Measurements from ENCODE around the gene HIVEP3. TPM values are rescaled to one million over a fixed set of nuclear protein-coding genes. Genes with fewer than 3 reads are reported as not detected.

HIVEP3 gene
- total and polyA plus RNA-seq, 5 donors = 6.3 to 7.9 (median 7.2) TPM

DNA sequence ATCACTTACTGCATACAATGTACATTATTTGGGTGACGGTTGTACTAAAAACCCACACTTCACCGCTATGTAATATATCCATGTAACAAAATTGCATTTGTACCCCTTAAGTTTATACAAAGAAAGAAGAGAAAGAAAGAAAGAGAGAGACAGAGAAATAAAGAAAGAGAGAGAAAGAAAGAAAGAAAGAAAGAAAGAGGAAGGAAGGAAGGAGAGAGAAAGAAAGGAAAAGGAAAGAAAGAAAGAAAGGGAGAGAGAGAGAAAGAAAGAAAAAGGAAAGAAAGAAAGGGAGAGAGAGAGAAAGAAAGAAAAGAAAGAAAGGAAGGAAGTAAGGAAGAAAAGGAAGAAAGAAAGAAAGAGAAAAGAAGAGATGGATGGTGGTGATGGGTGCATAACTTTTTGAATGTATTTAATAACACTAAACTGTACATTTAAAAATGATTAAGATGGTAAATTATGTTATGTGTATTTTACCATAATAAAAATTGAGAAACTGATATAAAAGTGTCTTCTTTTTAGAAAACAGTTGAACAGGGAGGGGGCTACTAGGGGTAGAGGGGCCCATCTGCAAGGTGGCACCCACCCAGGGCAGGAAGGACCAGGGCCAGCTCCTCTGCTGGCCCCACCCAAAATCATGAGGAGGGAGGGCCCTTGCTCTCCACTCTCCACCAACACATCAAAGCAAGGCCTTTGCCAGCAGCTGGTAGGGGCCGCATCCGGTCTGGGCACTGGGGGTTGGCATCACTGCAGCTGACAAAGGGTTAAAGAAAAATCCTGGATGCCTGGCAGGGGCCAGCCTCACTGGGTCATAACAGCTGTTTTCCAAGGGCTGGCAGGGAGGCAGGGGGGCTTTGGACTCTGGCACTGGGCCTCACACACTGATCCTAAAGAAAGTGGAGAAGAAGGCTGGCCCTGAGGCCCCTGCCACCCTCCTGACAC, 280.4 kb downstream of the HIVEP3 start:
- ATAC-seq (no peak), DNase-seq (no peak)
- H3K4me3 ChIP-seq (ENCODE audit: low read length) = no peak overlapping the region
- intact Hi-C loops (cut with DNase I) = no loop called here
- no peak overlapping the region for H3K27ac ChIP-seq (ENCODE audit: low read length)
- H3K4me1 ChIP-seq (ENCODE audit: control insufficient read depth, insufficient read depth, low read length) = no peaks in the 10 kb centered on the region
- no peaks in the 10 kb centered on the region for H3K9me3 ChIP-seq (ENCODE audit: control insufficient read depth, low read length)
- 92% methylated on average over 4 of the region's 4 CpGs for WGBS
- H3K27me3 ChIP-seq (ENCODE audit: control insufficient read depth, insufficient read depth) = no peaks in the 10 kb centered on the region

DNA sequence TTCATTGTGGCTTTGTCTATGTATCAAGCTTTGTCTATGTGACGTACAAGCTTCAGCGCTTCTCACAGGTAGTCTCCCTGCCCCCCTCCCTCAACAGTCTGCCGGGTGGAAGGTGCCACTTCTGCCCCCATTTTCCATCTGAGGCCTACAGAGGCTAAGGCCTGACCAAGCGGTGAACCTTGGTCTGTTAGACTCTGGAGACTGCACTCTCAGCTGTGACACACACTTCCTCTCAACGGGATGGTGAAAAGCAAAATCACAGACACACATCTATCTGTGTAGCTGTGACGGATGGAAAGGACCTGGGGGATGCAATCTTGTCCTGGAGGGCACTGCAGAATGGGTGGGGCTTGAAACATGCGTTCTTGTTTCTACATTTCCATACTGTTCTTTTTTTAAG, 281.4 kb downstream of the HIVEP3 start:
- ATAC-seq (no peak), DNase-seq (no peak)
- H3K4me1 ChIP-seq (ENCODE audit: control insufficient read depth, insufficient read depth, low read length) = no peaks in the 10 kb centered on the region
- intact Hi-C loops (cut with DNase I) = no loop called here
- H3K27me3 ChIP-seq (ENCODE audit: control insufficient read depth, insufficient read depth) = no peaks in the 10 kb centered on the region
- H3K4me3 ChIP-seq (ENCODE audit: low read length) = no peak overlapping the region
- H3K9me3 ChIP-seq (ENCODE audit: control insufficient read depth, low read length) = no peaks in the 10 kb centered on the region
- WGBS = 81% methylated on average over 7 of the region's 7 CpGs
- no peak overlapping the region for H3K27ac ChIP-seq (ENCODE audit: low read length)

DNA sequence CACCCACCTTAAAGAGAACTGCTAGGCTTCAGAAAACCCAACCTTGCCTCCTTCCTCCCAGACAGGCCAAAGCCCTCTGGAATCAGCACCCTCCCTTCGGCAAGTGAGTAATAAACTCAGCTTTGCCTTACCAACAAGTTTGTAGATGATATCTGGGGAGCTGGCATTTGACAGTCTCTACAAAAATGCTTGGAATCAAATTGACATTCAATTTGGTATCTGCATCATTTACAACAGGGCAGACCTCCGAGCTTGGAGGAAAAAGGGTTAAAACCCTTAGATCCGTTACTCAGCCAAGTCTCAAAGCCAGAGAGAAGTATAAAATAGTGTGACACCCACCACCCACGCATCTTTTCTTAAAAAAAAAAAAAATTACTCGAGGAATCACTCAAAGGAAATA, 285.0 kb downstream of the HIVEP3 start:
- no peak for ATAC-seq
- H3K4me1 ChIP-seq (ENCODE audit: control insufficient read depth, insufficient read depth, low read length) = no peaks in the 10 kb centered on the region
- 46% methylated on average over 5 of the region's 5 CpGs for WGBS
- intact Hi-C loops (cut with DNase I) = no loop called here
- H3K9me3 ChIP-seq (ENCODE audit: control insufficient read depth, low read length) = no peaks in the 10 kb centered on the region
- no peak overlapping the region for H3K4me3 ChIP-seq (ENCODE audit: low read length)
- H3K27ac ChIP-seq (ENCODE audit: low read length) = no peak overlapping the region
- H3K27me3 ChIP-seq (ENCODE audit: control insufficient read depth, insufficient read depth) = no peaks in the 10 kb centered on the region
- DNase-seq = no peak

DNA sequence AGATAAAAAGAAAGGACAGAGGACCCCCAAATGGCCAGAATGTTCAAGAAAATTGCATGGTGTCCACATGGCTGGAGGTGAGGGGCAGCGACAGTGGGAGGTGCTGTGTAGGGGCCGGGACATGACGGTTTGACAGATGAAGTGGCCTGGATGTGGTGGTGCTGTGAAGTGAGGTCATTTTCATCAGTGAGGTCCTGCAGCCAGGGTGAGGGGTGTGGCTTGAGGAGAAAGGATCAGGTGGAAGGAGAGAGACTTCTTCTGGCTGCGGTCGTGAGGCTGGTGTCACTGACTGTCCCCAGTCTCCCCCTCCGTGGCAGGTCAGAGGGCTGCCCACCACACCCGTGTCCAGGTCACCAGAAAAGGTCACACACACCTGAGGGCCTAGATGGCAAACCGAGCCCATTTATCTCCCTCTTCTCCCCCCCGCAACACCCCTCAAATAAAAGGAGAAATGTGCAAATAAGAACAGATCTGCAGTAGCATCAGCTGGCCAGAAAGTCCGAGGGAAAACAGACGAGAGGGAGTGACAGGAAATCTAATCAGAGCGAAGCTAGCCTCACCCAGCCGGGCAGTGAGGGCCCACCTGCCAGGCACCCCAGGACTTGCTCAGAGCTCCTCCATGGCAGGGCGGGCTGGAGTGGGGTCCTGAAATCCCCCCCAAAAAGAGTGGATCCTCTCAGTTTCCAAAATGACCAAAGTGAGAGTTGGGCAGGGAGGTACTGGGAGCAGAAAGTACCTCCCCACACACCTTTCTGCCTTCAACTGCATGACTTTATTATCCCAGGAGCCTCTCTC, 285.7 kb downstream of the HIVEP3 start:
- WGBS = 85% methylated on average over 14 of the region's 14 CpGs
- H3K9me3 ChIP-seq (ENCODE audit: control insufficient read depth, low read length) = no peaks in the 10 kb centered on the region
- DNase-seq (no peak), ATAC-seq (no peak)
- no peaks in the 10 kb centered on the region for H3K4me1 ChIP-seq (ENCODE audit: control insufficient read depth, insufficient read depth, low read length)
- H3K27me3 ChIP-seq (ENCODE audit: control insufficient read depth, insufficient read depth) = no peaks in the 10 kb centered on the region
- no peak overlapping the region for H3K27ac ChIP-seq (ENCODE audit: low read length)
- no peak overlapping the region for H3K4me3 ChIP-seq (ENCODE audit: low read length)
- intact Hi-C loops (cut with DNase I) = no loop called here

DNA sequence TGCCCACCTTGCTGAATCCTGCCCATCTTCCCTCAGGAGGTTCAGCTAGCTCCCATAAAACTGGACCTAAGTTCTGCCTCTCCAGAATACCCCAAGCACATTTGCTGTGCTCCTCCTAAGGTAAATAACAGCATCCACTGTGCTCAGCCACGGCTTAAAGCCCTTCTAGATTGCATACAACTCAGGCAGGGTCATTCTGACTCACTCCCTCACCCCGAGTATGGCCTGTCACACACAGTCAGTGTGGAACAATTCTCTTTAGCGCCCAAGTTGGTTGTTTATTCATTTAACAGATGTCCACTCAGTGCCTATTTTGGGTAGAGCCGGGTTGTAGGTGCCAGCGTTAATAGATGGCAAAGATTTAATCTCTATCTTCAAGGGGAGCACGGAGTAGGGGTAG, 286.8 kb downstream of the HIVEP3 start:
- Histone ChIP-seq H3K27ac (ENCODE audit: low read length) (no peak overlapping the region), H3K4me1 (ENCODE audit: control insufficient read depth, insufficient read depth, low read length) (no peaks in the 10 kb centered on the region), H3K9me3 (ENCODE audit: control insufficient read depth, low read length) (no peaks in the 10 kb centered on the region), H3K27me3 (ENCODE audit: control insufficient read depth, insufficient read depth) (no peaks in the 10 kb centered on the region), H3K4me3 (ENCODE audit: low read length) (no peak overlapping the region)
- intact Hi-C loops (cut with DNase I) = no loop called here
- ATAC-seq (no peak), DNase-seq (no peak)
- 83% methylated on average over 6 of the region's 6 CpGs for WGBS

DNA sequence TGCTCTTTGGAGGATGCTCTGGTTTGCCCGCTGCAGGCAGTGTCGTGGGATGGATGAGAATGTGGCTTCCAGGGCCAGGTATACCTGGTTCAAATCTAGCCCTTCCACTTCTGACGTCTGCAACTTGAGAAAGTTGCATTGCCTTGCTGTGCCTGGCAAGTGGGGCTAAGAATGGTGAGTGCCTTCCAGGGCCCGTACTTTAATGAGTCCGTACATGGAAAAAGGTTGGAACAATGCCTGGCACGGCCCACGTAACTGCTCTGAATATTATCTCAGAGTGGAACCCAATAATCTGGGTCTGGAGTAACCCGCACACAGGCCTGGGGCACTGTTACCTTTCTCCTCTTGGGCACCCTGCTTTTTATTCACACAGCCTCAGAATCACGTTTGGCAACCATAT, 287.6 kb downstream of the HIVEP3 start:
- Histone ChIP-seq H3K9me3 (ENCODE audit: control insufficient read depth, low read length) (no peaks in the 10 kb centered on the region), H3K4me1 (ENCODE audit: control insufficient read depth, insufficient read depth, low read length) (peaks cover 1% of the 10 kb centered on the region), H3K27me3 (ENCODE audit: control insufficient read depth, insufficient read depth) (no peaks in the 10 kb centered on the region), H3K27ac (ENCODE audit: low read length) (no peak overlapping the region), H3K4me3 (ENCODE audit: low read length) (no peak overlapping the region)
- WGBS = 70% methylated on average over 9 of the region's 9 CpGs
- ATAC-seq (no peak), DNase-seq (no peak)
- intact Hi-C loops (cut with DNase I) = no loop called here

DNA sequence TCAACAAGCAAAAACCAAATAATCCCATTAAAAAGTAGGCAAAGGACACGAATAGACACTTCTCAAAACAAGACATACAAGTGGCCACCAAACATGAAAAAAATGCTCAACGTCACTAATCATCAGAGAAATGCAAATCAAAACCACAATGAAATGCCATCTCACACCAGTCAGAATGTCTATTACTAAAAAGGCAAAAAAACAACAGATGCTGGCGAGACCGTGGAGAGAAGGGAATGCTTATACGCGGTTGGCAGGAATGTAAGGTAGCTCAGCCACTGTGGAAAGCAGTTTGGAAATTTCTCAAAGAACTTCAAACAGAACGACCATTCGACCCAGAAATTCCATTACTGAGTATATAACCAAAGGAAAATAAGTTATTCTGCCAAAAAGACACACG, 289.2 kb downstream of the HIVEP3 start:
- intact Hi-C loops (cut with DNase I) = no loop called here
- Histone ChIP-seq H3K9me3 (ENCODE audit: control insufficient read depth, low read length) (no peaks in the 10 kb centered on the region), H3K4me1 (ENCODE audit: control insufficient read depth, insufficient read depth, low read length) (peaks cover 3% of the 10 kb centered on the region), H3K27ac (ENCODE audit: low read length) (no peak overlapping the region), H3K4me3 (ENCODE audit: low read length) (no peak overlapping the region), H3K27me3 (ENCODE audit: control insufficient read depth, insufficient read depth) (no peaks in the 10 kb centered on the region)
- DNase-seq (no peak), ATAC-seq (no peak)
- WGBS = 91% methylated on average over 9 of the region's 9 CpGs

DNA sequence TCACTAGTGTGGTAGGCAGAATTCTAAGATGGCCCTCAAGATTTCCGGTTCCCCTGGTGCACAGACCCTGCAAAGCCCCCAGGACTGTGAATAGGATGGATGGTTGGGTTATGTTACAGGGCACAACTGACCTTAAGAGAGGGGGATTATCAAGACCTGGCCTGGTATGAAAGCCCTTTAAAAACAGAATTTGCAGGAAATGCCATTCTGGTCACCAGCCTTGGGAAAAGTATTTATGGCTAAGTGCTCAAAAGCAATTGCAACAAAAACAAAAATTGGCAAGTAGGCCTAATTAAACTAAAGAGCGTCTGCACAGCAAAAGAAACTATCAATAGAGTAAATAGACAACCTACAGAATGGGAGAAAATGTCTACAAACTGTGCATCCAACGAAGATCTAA, 289.6 kb downstream of the HIVEP3 start:
- no peaks in the 10 kb centered on the region for H3K9me3 ChIP-seq (ENCODE audit: control insufficient read depth, low read length)
- ATAC-seq (no peak), DNase-seq (no peak)
- no peaks in the 10 kb centered on the region for H3K27me3 ChIP-seq (ENCODE audit: control insufficient read depth, insufficient read depth)
- 95% methylated on average over 3 of the region's 3 CpGs for WGBS
- H3K4me3 ChIP-seq (ENCODE audit: low read length) = no peak overlapping the region
- intact Hi-C loops (cut with DNase I) = no loop called here
- H3K27ac ChIP-seq (ENCODE audit: low read length) = no peak overlapping the region
- H3K4me1 ChIP-seq (ENCODE audit: control insufficient read depth, insufficient read depth, low read length) = peaks cover 3% of the 10 kb centered on the region

DNA sequence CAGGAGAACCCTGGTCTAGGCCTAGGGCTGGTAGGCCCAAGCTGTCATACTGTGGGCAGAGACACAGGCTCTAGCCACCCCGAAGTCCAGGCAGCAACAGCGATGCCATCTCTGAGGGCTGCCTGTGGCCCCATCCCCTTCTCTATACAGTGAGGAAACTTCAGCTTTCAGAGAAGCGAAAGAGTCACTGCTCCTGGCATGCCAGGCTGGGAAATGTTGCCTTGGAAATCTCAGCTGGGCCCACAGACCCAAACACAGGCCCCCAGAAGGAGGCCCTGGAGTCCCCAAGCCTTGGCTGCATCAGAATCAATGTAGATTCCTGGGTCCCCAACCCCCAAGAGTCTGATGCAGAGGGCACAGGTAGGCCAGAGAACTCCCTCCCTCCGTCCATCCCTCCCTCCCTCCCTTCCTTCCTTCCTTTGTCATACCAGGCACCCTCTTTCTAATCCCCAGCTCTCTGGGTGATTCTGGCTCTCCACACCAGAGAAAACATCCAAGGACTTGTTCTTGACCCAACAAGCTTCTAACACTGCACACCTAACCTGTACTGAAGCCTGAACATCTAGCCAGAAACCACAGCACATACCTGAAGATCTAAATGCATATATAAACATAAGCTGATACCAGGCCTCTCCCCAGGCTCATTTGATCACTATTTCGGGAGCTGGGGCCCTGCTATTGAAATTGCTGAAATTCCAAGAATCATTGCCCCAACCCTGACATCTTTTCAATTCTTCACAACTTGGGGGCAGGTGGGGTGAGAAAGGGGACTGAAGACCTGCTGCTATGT, 291.0 kb downstream of the HIVEP3 start:
- 96% methylated on average over 5 of the region's 5 CpGs for WGBS
- H3K4me3 ChIP-seq (ENCODE audit: low read length) = no peak overlapping the region
- ATAC-seq = no peak
- H3K4me1 ChIP-seq (ENCODE audit: control insufficient read depth, insufficient read depth, low read length) = peaks cover 3% of the 10 kb centered on the region
- intact Hi-C loops (cut with DNase I) = no loop called here
- no peaks in the 10 kb centered on the region for H3K9me3 ChIP-seq (ENCODE audit: control insufficient read depth, low read length)
- DNase-seq = no peak
- H3K27me3 ChIP-seq (ENCODE audit: control insufficient read depth, insufficient read depth) = no peaks in the 10 kb centered on the region
- no peak overlapping the region for H3K27ac ChIP-seq (ENCODE audit: low read length)

DNA sequence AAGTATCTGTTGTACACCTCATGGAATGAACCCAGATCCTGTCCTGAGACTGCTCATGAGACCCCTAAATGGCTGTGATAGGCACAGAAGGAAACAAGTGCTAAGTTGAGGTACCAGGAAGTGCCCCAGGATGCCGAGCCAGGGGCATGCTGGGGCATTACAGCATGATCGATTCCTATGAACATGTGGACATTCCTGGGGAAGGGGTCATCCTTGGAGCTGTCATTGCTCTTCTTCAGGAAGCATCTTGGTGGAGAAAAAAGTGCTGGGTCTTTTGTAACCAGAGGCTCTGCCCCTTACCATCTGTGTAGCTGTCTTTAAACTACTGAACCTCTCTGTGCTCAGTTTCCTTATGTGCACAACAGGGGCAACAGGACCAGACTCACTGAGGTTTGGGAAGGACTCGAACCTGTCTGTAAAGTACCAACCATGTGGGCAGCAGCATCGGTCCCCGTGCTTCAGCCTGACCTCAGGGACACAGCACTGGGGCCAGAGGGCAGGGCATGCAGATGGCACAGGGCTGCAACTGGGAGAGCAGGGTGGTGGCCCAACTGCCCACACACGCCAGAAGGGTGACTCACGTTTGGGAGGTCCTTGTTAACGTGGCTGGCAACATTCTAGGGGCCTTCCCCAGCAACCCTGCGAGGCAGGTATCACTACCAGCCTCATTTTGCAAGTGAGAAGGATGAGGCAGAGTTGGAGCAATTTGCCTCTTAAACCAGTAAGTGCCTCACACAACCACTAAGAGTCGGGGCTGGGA, 291.9 kb downstream of the HIVEP3 start:
- Histone ChIP-seq H3K4me1 (ENCODE audit: control insufficient read depth, insufficient read depth, low read length) (peaks cover 3% of the 10 kb centered on the region), H3K27ac (ENCODE audit: low read length) (no peak overlapping the region), H3K27me3 (ENCODE audit: control insufficient read depth, insufficient read depth) (no peaks in the 10 kb centered on the region), H3K4me3 (ENCODE audit: low read length) (no peak overlapping the region), H3K9me3 (ENCODE audit: control insufficient read depth, low read length) (no peaks in the 10 kb centered on the region)
- DNase-seq (no peak), ATAC-seq (peak in 1 of 2 donors; percentile 22)
- WGBS = 87% methylated on average over 10 of the region's 10 CpGs
- intact Hi-C loops (cut with DNase I) = no loop called here

All from right cardiac atrium (tissue), 5 donors.